Body of pancreas (tissue), 4 donors: ENCODE measurements around the gene THSD4.

Source experiments
- CTCF ChIP-seq, 7 experiments: fragments of 450-650 bp in 4 of 7; fragments of 200-600 bp in 3 of 7; sonication (generic) in 3 of 7; IDR thresholded peaks; one replicate each; pipeline ENCODE4 v1.5.1; 2016 to 2019; ENCODE audit warnings: antibody characterized with exemption in 7 of 7
- POLR2A ChIP-seq, 3 donors: fragments of 450-650 bp; IDR thresholded peaks; one replicate each; pipeline ENCODE4 v1.6.1; 2016; ENCODE audit warnings: antibody characterized with exemption in 3 of 3, mild to moderate bottlenecking in 2 of 3

- TF ChIP-seq CTCF (IDR thresholded peaks at IDR 0.05) (no peak), POLR2A (IDR thresholded peaks at IDR 0.05) (no peak)
These were observed 710.9 kb downstream of the THSD4 start for GRCh38 chr15:71826196-71826595.
